Measurements from ENCODE around the gene HMGCL.

DNA sequence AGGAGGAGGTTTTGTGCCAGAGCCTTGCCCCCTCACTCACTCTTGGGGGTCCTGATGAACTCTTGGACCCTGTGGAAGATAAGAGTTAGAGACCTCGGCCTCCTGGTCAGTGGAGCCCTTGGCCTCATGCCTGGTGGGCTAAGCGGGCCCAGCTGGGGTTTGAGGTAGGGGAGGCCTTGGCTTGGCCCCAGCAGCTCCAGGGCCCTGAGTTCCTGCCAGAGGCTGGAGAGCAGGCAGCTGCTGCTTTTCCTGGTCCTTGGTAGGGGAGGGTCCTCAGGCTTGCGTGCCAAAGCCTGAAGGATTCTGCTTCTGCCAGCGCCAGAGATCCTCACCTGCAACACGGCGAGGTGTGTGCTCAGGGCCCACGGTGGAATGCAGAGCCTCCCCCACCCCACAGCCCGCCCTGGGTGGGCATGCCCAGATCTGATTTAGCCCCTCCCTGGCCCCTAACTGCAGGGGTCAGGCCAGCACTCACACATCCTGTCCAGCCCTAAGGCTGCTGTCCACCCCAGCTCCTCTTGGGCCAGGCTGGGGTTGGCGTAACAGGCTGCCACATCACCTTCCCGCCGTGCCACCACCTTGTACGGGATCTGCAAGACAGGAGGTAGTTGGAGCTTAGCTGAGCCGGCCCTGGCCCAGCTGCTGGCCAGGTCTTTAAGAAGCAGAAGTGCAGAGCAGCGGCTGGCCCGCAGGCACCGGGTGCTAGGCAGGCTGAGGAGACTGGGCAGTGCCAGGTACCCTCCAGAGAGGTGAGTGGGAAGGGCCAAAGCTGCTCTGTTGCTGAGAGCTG lies 29.4 kb downstream of the HMGCL start:
- TF ChIP-seq, protein P1, sequence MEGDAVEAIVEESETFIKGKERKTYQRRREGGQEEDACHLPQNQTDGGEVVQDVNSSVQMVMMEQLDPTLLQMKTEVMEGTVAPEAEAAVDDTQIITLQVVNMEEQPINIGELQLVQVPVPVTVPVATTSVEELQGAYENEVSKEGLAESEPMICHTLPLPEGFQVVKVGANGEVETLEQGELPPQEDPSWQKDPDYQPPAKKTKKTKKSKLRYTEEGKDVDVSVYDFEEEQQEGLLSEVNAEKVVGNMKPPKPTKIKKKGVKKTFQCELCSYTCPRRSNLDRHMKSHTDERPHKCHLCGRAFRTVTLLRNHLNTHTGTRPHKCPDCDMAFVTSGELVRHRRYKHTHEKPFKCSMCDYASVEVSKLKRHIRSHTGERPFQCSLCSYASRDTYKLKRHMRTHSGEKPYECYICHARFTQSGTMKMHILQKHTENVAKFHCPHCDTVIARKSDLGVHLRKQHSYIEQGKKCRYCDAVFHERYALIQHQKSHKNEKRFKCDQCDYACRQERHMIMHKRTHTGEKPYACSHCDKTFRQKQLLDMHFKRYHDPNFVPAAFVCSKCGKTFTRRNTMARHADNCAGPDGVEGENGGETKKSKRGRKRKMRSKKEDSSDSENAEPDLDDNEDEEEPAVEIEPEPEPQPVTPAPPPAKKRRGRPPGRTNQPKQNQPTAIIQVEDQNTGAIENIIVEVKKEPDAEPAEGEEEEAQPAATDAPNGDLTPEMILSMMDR (IDR thresholded peaks at IDR 0.05; ENCODE audit: low read length) = no peak
- no peak for TF ChIP-seq EZH2 (IDR thresholded peaks at IDR 0.05; ENCODE audit: borderline replicate concordance, low read length)
